ENCODE measurements around the gene POU6F2. TPM values are rescaled to one million over a fixed set of nuclear protein-coding genes. Genes with fewer than 3 reads are reported as not detected.

The POU6F2 gene
- total and polyA plus RNA-seq, 2 donors (not counting 1 experiment from before 2014, with no cell fraction given) = under 0.01 TPM; not detected in 1

GRCh38 chr7:39365751-39366295, 388.1 kb downstream of the POU6F2 start:
- Histone ChIP-seq H3K27ac (ENCODE audit: insufficient read depth, low read length) (no peak overlapping the region), H3K9ac (ENCODE audit: insufficient read depth, low read length) (no peak overlapping the region)

DNA sequence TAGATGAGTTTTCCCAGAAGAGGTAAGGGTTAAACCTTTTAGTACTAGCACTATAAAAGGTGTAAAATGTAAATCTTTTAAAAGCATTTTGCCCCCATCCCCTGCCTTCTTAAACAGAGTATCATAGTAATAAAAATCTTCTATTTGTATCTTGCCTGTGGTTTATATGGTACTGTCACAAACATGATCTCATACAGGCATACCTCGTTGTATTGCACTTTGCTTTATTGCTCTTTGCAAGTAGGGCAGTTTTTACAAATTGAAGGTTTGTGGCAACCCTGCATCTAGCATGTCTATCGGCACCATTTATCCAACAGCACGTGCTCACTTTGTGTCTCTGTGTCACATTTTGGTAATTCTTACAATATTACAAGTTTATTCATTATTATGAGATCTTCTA, 389.7 kb downstream of the POU6F2 start:
- Histone ChIP-seq H3K4me2 (ENCODE audit: extremely low read depth, insufficient read depth, low read length) (no peak overlapping the region), H3K9ac (ENCODE audit: insufficient read depth, low read length) (no peak overlapping the region), H3K4me3 (replicated peaks in 1 of 4; ENCODE audit: control extremely low read depth in 1 of 4, insufficient read depth in 1 of 4, low read depth in 3 of 4, low read length in 4 of 4) (no peak overlapping the region), H3K27ac (ENCODE audit: insufficient read depth, low read length) (no peak overlapping the region), H4K20me1 (ENCODE audit: control insufficient read depth, extremely low read depth, insufficient read depth, low read length) (no peaks in the 10 kb centered on the region), H3K4me1 (ENCODE audit: control insufficient read depth, extremely low read depth, insufficient read depth, low read length) (no peaks in the 10 kb centered on the region), H3K36me3 (ENCODE audit: control insufficient read depth, insufficient read depth, low read length) (no peaks in the 10 kb centered on the region), H3K79me2 (ENCODE audit: control insufficient read depth, insufficient read depth, low read length) (no peaks in the 10 kb centered on the region), H2AFZ (ENCODE audit: low read length) (no peak overlapping the region), H3K27me3 (ENCODE audit: control insufficient read depth, insufficient read depth, low read length) (no peaks in the 10 kb centered on the region), H3K9me3 (ENCODE audit: control insufficient read depth, insufficient read depth, low read depth, low read length) (no peaks in the 10 kb centered on the region)
- DNase-seq (ENCODE audit: low read depth in 2 of 2) = no peak
- TF ChIP-seq EZH2 (IDR thresholded peaks at IDR 0.05; ENCODE audit: low read length, missing control alignments) (no peak), CTCF (conservative IDR thresholded peaks at IDR 0.05 in 1 of 2, IDR thresholded peaks at IDR 0.05 in 1 of 2; ENCODE audit: low read depth in 1 of 2, low read length in 2 of 2) (no peak)

More at GRCh38 chr7:39365751-39366295, 388.1 kb downstream of the POU6F2 start:
- Histone ChIP-seq H4K20me1 (ENCODE audit: control insufficient read depth, extremely low read depth, insufficient read depth, low read length) (no peaks in the 10 kb centered on the region), H3K4me2 (ENCODE audit: extremely low read depth, insufficient read depth, low read length) (no peak overlapping the region), H3K36me3 (ENCODE audit: control insufficient read depth, insufficient read depth, low read length) (no peaks in the 10 kb centered on the region), H2AFZ (ENCODE audit: low read length) (no peak overlapping the region), H3K9me3 (ENCODE audit: control insufficient read depth, insufficient read depth, low read depth, low read length) (no peaks in the 10 kb centered on the region), H3K27me3 (ENCODE audit: control insufficient read depth, insufficient read depth, low read length) (no peaks in the 10 kb centered on the region), H3K4me1 (ENCODE audit: control insufficient read depth, extremely low read depth, insufficient read depth, low read length) (no peaks in the 10 kb centered on the region), H3K4me3 (replicated peaks in 1 of 4; ENCODE audit: control extremely low read depth in 1 of 4, insufficient read depth in 1 of 4, low read depth in 3 of 4, low read length in 4 of 4) (no peak overlapping the region), H3K79me2 (ENCODE audit: control insufficient read depth, insufficient read depth, low read length) (no peaks in the 10 kb centered on the region)
- no peak for DNase-seq (ENCODE audit: low read depth in 2 of 2)
- TF ChIP-seq CTCF (conservative IDR thresholded peaks at IDR 0.05 in 1 of 2, IDR thresholded peaks at IDR 0.05 in 1 of 2; ENCODE audit: low read depth in 1 of 2, low read length in 2 of 2) (no peak), EZH2 (IDR thresholded peaks at IDR 0.05; ENCODE audit: low read length, missing control alignments) (no peak)

GRCh38 chr7:39367943-39368342, 390.2 kb downstream of the POU6F2 start:
- Histone ChIP-seq H3K36me3 (ENCODE audit: control insufficient read depth, insufficient read depth, low read length) (no peaks in the 10 kb centered on the region), H2AFZ (ENCODE audit: low read length) (no peak overlapping the region), H3K4me2 (ENCODE audit: extremely low read depth, insufficient read depth, low read length) (no peak overlapping the region), H4K20me1 (ENCODE audit: control insufficient read depth, extremely low read depth, insufficient read depth, low read length) (no peaks in the 10 kb centered on the region), H3K4me3 (replicated peaks in 1 of 4; ENCODE audit: control extremely low read depth in 1 of 4, insufficient read depth in 1 of 4, low read depth in 3 of 4, low read length in 4 of 4) (no peak overlapping the region), H3K27me3 (ENCODE audit: control insufficient read depth, insufficient read depth, low read length) (no peaks in the 10 kb centered on the region), H3K79me2 (ENCODE audit: control insufficient read depth, insufficient read depth, low read length) (no peaks in the 10 kb centered on the region), H3K27ac (ENCODE audit: insufficient read depth, low read length) (no peak overlapping the region), H3K4me1 (ENCODE audit: control insufficient read depth, extremely low read depth, insufficient read depth, low read length) (no peaks in the 10 kb centered on the region), H3K9me3 (ENCODE audit: control insufficient read depth, insufficient read depth, low read depth, low read length) (no peaks in the 10 kb centered on the region), H3K9ac (ENCODE audit: insufficient read depth, low read length) (no peak overlapping the region)
- no peak for TF ChIP-seq CTCF (conservative IDR thresholded peaks at IDR 0.05 in 1 of 2, IDR thresholded peaks at IDR 0.05 in 1 of 2; ENCODE audit: low read depth in 1 of 2, low read length in 2 of 2)
- TF ChIP-seq EZH2 (IDR thresholded peaks at IDR 0.05; ENCODE audit: low read length, missing control alignments) = no peak
- no peak for DNase-seq (ENCODE audit: low read depth in 2 of 2)

Data from fibroblast of lung (primary cell).